HUES6 (cell line): ENCODE data around the gene ARL10.

Experiments
- H3K27ac ChIP-seq: 2 replicates; pipeline ENCODE4 v1.7.0; 2013; ENCODE audit warnings: low read depth, mild to moderate bottlenecking, low read length, inconsistent platforms
- H3K27me3 ChIP-seq: 2 replicates; pipeline ENCODE4 v1.6.1; 2013; ENCODE audit warnings: low read length; ENCODE audit not compliant: control insufficient read depth, insufficient read depth
- H3K36me3 ChIP-seq: 2 replicates; pipeline ENCODE4 v1.6.1; 2013; ENCODE audit warnings: low read length; ENCODE audit not compliant: control insufficient read depth, insufficient read depth
- H3K4me1 ChIP-seq: 2 replicates; pipeline ENCODE4 v1.6.1; 2013; ENCODE audit warnings: low read length; ENCODE audit not compliant: control insufficient read depth, insufficient read depth
- H3K4me3 ChIP-seq: 2 replicates; pipeline ENCODE4 v1.5.1; 2013; ENCODE audit warnings: low read depth, low read length
- H3K9ac ChIP-seq: one replicate; pipeline ENCODE4 v1.6.1; 2013; ENCODE audit warnings: mild to moderate bottlenecking, low read length
- H3K9me3 ChIP-seq: 2 replicates; pipeline ENCODE4 v1.6.1; 2013; ENCODE audit warnings: low read depth, low read length; ENCODE audit not compliant: control insufficient read depth, insufficient read depth

The ARL10 gene

GRCh38 chr5:176365351-176366231 lies at the start of gene ARL10:
Gene ARL10, plus strand, starts transcription at chr5:176365487. Its CDS starts 77 bp downstream, at chr5:176365564.
- Histone ChIP-seq H3K9ac (peak within 1 kb of the TSS; percentile 71), H3K4me3 (peak within 1 kb of the TSS; percentile 83), H3K27me3 (peaks cover 61% of the 10 kb centered on the region), H3K4me1 (peaks cover 5% of the 10 kb centered on the region), H3K9me3 (no peaks in the 10 kb centered on the region), H3K27ac (no peak within 1 kb of the TSS), H3K36me3 (peaks cover 6% of the 10 kb centered on the region; the same call in 1 of the 2 replicates)

- Histone ChIP-seq H3K27me3 (no peaks in the 10 kb centered on the region), H3K4me3 (no peak overlapping the region), H3K9me3 (no peaks in the 10 kb centered on the region), H3K4me1 (no peaks in the 10 kb centered on the region), H3K9ac (no peak overlapping the region), H3K36me3 (peaks cover 17% of the 10 kb centered on the region), H3K27ac (no peak overlapping the region)
Measured at GRCh38 chr5:176317534-176318374, 47.5 kb upstream of the ARL10 start.

GRCh38 chr5:176319827-176320554 lies 45.3 kb upstream of the ARL10 start:
- no peak overlapping the region for H3K27ac ChIP-seq
- no peaks in the 10 kb centered on the region for H3K4me1 ChIP-seq
- H3K4me3 ChIP-seq, result no peak overlapping the region
- no peak overlapping the region for H3K9ac ChIP-seq
- no peaks in the 10 kb centered on the region for H3K27me3 ChIP-seq
- H3K36me3 ChIP-seq, result peaks cover 22% of the 10 kb centered on the region
- H3K9me3 ChIP-seq, result no peaks in the 10 kb centered on the region

GRCh38 chr5:176320577-176320976 lies 44.7 kb upstream of the ARL10 start:
- Histone ChIP-seq H3K4me3 (no peak overlapping the region), H3K9ac (no peak overlapping the region), H3K4me1 (no peaks in the 10 kb centered on the region), H3K9me3 (no peaks in the 10 kb centered on the region), H3K27me3 (no peaks in the 10 kb centered on the region), H3K36me3 (peaks cover 17% of the 10 kb centered on the region), H3K27ac (no peak overlapping the region)

GRCh38 chr5:176334031-176334770 lies 31.1 kb upstream of the ARL10 start:
- Histone ChIP-seq H3K9me3 (no peaks in the 10 kb centered on the region), H3K27ac (no peak overlapping the region), H3K9ac (no peak overlapping the region), H3K36me3 (no peaks in the 10 kb centered on the region), H3K4me1 (no peaks in the 10 kb centered on the region), H3K4me3 (no peak overlapping the region), H3K27me3 (no peaks in the 10 kb centered on the region)

- no peaks in the 10 kb centered on the region for H3K4me1 ChIP-seq
- H3K27me3 ChIP-seq, result no peaks in the 10 kb centered on the region
Measured at GRCh38 chr5:176337913-176338312, 27.4 kb upstream of the ARL10 start.

GRCh38 chr5:176339304-176339703 lies 26.0 kb upstream of the ARL10 start:
- no peak overlapping the region for H3K4me3 ChIP-seq
- H3K4me1 ChIP-seq, result no peaks in the 10 kb centered on the region
- no peaks in the 10 kb centered on the region for H3K27me3 ChIP-seq
- no peak overlapping the region for H3K27ac ChIP-seq
- peaks cover 4% of the 10 kb centered on the region; the same call in 1 of the 2 replicates for H3K36me3 ChIP-seq
- H3K9me3 ChIP-seq, result no peaks in the 10 kb centered on the region
- H3K9ac ChIP-seq, result no peak overlapping the region

More at GRCh38 chr5:176337913-176338312, 27.4 kb upstream of the ARL10 start:
- Histone ChIP-seq H3K36me3 (no peaks in the 10 kb centered on the region), H3K4me3 (no peak overlapping the region), H3K27ac (no peak overlapping the region), H3K9me3 (no peaks in the 10 kb centered on the region), H3K9ac (no peak overlapping the region)

- H3K9me3 ChIP-seq, result no peaks in the 10 kb centered on the region
- no peaks in the 10 kb centered on the region for H3K4me1 ChIP-seq
- H3K36me3 ChIP-seq, result peaks cover 25% of the 10 kb centered on the region
- H3K27me3 ChIP-seq, result no peaks in the 10 kb centered on the region
- H3K9ac ChIP-seq, result no peak overlapping the region
- no peak overlapping the region for H3K4me3 ChIP-seq
- no peak overlapping the region for H3K27ac ChIP-seq
Measured at GRCh38 chr5:176341325-176342157, 23.7 kb upstream of the ARL10 start.

- H3K9ac ChIP-seq, result no peak overlapping the region
- no peak overlapping the region for H3K4me3 ChIP-seq
- H3K4me1 ChIP-seq, result no peaks in the 10 kb centered on the region
- H3K27ac ChIP-seq, result no peak overlapping the region
- no peaks in the 10 kb centered on the region for H3K9me3 ChIP-seq
- H3K27me3 ChIP-seq, result no peaks in the 10 kb centered on the region
- peaks cover 31% of the 10 kb centered on the region for H3K36me3 ChIP-seq
Measured at GRCh38 chr5:176342158-176342483, 23.2 kb upstream of the ARL10 start.
